Amygdala (tissue), 56 donors: ENCODE data around the gene RNF220.

Experiments
- DNase-seq, 56 donors: peaks; one replicate each; lab custom pipeline; 2025; lab: John Stamatoyannopoulos, UW

Gene RNF220

GRCh38 chr1:44645476-44646244 is 240.6 kb downstream of the RNF220 start:
- peak in 54 of 56 donors; percentile 44 to 97 (median 85) for DNase-seq

DNA sequence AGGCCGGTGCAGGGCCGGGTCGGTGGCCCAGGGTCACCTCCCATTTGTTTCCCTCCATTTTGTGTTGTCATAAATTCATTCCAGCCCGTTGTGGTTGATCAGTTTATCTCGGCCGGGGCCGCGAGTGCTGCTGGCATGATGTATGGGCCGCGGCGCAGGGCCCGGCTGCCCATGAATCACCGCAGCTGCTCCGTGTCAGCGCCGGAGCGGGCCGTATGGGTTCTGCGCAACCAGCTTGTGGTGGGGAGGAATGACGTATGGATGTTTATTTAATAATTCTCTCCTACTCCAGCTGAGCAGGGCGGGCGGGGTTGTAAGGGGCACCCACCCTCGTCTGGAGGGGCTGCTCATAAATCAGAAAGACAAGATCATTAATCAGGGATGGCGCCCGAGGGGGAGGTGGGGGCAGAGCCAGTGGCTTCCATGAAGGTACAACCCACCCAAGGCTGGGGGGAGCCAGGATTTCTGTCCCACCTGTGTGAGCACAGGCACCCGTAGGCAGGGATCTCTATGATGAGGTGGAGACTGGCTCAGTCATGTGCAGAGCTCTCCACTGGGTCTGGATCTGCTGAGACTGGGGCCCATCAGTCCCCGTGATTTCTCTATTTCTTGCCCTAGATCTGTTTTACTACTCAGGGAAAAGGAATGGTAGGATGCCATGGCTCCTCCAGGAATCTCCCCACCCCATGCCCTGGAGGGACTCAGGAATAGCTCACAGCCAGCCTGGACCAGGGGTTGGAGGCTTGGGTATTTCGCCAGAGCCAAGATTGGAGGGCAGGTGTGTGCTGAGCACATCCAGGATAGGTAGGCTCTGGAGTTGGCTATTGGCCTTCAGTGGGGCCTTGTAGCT is 241.4 kb downstream of the RNF220 start:
- no peak for DNase-seq

- DNase-seq: no peak
These were observed 242.8 kb downstream of the RNF220 start for GRCh38 chr1:44647896-44648295.

DNA sequence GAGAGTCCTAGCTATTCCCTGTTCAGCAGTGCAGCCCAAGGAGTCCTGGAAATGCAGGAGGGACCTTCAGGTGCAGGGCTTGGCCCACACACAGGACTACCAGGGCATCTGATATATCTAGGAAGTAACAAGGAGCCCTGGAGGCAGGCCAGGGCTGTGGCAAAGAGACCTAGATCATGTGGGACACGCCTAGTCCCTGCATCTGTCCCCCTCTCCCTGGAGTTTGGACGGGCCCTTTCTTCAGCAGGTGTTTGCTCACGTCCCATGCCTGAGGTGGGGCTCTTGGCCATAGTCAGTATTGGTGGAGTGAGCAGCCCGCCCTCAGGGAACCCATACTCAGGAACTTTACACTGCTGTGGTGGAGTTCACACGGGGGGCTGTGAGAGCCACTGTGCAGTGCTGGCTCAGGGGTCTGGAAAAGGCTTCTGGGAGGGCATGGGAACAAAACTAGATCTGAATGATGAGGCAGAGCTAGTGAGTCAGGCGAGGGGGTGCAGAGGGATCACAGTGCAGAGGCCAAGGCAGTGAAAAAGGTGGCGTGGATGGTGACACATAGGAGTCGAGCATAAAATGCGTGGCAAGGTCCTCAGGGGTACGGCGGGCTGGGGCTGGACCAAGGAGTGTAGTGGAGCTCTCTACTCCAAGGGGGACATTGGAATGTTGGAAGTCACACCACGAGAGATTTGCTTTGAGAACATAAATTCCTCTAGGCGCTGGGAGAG is 243.6 kb downstream of the RNF220 start:
- no peak for DNase-seq

DNA sequence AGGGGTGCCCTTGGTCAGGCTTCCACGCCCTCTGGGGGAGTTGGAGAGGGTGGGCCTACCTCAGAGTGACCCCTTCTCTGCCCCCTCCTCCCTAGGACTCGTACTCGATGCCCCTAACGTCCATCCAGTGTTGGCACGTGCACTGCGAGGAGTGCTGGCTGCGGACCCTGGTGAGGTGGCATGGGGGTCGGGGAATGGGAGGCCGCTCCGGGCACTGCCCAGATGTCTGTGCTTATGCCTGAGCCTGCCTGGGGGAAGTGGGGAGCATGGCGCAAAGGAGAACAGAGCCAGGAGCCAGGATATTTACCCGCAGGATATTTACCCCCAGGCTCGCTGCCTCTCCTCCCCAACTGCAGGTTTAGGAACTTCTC is 244.7 kb downstream of the RNF220 start:
- DNase-seq: no peak

DNA sequence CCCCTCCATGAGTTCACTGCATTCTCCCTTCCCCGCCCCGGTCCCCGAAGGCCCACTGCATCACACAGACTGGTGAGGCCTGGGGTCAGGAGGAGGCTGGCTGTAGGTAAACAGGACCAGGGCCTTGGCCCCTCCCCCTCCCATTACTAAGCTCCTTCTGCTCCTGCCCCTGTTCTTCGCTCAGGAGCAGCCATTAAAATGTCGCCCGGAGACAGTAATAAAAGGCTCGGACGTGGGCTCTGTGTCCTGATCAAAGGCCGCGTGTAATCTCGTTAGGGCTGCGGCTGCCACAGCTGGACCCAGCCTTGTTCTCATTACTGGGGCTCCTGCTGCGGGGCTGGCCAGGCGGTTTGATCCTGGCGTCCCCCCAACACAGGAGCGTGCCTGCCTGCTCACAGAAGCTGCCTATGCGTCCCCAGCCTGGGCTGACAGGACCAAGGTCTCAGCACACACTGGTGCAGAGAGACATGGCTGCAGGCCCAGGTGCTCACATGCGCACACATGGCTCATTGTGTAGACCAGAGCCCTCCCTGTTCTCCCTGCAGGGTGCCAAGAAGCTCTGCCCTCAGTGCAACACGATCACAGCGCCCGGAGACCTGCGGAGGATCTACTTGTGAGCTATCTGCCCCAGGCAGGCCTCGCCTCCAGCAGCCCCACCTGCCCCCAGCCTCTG is 245.2 kb downstream of the RNF220 start:
- peak in 20 of 56 donors; percentile 20 to 65 (median 34) for DNase-seq

DNA sequence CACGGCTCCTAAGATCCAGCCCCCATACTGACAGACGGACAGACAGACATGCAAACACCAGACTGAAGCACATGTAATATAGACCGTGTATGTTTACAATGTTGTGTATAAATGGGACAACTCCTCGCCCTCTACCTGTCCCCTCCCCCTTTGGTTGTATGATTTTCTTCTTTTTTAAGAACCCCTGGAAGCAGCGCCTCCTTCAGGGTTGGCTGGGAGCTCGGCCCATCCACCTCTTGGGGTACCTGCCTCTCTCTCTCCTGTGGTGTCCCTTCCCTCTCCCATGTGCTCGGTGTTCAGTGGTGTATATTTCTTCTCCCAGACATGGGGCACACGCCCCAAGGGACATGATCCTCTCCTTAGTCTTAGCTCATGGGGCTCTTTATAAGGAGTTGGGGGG is 246.0 kb downstream of the RNF220 start:
- no peak for DNase-seq

GRCh38 chr1:44652445-44653106 is 247.5 kb downstream of the RNF220 start:
- DNase-seq: peak in 53 of 56 donors; percentile 30 to 93 (median 71)

DNA sequence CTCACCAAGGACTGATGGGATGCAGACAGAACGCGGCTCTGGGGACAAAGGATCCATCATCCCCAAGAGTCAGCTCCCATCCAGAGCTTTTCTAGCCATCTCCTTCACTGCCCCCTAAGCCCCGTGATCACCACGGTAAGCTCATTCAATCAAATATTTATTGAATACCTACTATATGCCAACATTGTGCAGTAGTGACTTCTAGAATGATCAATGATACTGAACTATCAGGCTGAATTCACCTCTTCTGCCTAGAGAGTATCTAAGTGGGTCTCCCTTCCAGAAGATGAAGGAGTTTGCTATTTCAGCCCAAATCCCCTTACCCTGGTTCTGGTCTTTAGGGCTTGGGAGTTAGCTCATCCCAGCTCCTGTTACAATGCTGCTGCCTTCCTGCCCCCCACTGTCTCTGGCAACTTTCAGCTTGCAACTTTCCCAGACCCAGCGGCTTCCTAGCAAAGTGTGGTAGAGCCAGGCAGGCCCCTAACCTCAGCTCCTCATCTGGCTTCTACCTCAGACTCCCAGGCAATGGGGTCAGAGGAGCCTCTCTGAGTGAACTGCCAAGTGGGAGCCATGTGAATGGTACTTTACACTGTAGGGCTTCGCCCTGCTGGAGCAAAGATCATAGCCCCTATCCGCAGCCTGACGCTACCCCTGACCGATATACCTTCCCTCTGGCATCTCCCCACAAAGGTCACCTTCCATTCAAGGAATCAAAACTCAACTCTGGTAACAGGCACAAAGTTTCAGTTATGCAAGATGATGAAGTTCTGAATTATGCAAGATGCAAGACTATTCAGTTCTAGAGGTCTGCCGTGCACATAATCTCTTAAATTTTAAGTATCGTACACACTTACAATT is 248.3 kb downstream of the RNF220 start:
- DNase-seq: no peak

DNA sequence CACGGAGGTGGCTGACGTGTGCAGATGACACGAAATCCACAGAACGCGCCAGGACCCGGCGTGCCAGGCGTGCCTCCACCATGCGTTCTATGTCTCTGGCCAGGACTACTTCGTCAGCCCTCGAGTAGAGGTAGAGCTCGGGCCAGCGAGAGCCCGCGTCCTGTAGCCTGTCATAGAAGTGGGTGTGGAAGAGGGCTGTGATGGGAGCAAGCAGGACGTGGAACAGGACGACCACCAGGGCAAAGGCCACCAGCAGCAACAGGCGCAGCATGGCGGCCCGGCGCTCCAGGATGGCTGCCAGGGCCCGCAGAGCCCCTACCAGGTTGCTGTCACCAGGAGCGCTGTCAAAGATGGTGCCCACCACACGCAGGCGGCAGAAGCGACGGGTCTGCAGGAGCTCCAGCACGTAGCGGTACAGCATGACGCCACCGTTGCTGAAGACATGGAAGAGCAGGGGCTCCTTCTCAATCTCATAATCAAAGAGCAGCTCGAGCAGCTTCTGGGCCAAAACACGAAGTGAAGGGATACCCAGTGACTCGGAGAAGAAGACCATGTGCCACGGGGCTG is 249.6 kb downstream of the RNF220 start:
- no peak for DNase-seq

DNA sequence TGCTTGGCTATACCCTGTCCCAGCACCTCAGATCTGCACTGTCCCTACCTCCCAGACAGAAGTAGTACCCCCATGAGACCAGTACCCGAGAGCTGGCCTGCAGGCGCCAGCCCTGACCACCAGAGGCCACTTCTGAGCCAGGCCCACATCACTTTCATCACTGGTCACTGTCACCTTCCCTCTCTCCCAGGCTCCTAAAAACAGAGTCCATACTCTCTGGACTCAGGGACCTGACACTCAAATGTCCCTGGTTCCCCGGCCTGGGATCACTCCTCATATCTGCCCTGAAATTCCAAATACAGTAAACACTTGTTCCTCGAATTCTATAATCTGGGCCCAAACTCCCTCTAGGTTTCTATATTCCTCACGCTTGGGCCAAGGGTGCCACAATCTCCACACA is 250.6 kb downstream of the RNF220 start:
- DNase-seq: peak in 5 of 56 donors; percentile 12 to 38 (median 34)

DNA sequence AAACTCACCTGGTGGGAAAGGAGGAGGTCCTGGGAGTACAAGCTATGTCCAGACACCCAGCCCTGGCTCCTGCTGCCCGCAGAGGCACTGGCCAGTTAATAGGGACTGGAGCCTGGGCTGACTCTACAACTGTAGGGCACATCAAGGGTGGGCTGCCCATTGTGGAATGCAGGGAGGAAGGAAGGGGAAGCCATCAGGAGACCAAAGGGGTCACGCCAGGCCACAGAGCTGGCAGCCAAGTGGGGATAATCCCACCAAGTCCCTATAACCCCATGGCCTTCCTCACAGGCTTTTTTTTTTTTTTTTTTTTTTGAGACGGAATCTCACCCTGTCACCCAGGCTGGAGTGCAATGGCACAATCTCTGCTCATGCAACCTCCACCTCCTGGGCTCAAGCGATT is 254.5 kb downstream of the RNF220 start:
- no peak for DNase-seq

DNA sequence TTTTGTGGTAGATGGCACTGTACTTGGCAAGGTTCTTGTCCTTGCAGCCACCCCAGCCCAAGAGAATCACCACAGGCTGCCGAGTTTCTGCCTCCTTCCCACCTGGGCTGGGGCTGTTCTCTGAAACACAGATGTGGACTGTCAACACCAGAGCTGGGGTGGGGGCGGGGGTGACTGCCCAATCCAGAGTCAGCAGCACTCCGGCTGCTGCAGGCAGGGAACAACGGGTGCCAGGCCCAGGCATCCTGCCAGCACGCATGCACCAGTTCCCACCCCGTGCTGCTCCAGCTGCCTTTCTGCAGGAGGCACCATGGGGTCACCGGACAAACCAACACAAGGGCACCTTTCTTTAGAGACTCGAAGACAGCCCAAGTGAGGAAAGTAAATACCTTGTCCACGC is 255.1 kb downstream of the RNF220 start:
- peak in 53 of 56 donors; percentile 31 to 93 (median 81) for DNase-seq

GRCh38 chr1:44661781-44662682 is 257.0 kb downstream of the RNF220 start:
- DNase-seq: no peak

- DNase-seq: no peak
These were observed 257.6 kb downstream of the RNF220 start for GRCh38 chr1:44662683-44663030.

DNA sequence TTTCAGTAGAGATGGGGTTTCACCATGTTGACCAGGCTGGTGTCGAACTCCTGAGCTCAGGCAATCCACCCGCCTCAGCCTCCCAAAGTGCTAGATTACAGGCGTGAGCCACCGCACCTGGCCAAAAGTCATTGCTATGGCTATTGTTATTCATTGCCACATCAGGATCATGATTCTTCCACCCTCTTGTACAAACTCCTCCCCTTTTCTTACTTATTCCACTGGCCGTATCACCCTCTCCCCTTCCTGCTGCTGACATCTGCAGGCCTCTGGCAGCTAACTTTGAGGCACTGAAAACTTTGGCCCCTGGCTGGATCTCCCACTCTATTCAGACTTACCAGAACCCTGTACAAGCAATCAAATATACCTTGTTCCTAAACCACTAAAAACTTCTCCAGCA is 258.4 kb downstream of the RNF220 start:
- DNase-seq: no peak

DNA sequence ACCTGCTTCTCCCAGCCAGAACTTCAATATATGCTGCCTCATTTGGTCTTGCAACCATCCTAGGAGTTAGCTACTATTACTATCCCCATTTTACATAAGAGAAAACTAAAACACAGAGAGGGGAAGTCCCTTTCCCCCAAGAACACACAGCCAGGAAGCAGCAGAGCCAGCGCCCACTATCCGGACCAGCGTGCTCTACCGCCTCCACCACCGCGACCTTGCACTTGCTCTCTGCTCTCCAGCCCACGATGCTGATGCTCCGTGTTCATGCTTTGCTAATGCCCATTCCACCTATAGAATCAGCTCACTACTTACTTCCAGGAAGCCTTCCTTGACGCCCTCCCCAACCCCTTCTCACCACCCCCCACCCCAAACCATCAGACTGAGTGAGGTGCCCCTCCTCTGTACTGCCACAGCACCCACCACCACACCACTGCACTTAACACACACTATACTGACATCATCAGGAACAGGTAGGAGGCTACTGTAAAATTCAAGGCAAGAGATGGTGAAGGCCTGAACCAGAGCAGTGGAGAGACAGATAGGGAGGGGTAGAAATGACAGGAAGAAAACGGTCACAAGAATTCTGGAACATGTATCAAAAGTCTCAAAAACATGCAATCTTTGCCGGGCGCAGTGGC is 259.8 kb downstream of the RNF220 start:
- DNase-seq: no peak
